Measurements from ENCODE around the gene LAMA3. TPM values are rescaled to one million over a fixed set of nuclear protein-coding genes. Genes with fewer than 3 reads are reported as not detected.

LAMA3 gene
- total RNA-seq, 1 experiment from 2014 or later = 8.1 TPM

DNA sequence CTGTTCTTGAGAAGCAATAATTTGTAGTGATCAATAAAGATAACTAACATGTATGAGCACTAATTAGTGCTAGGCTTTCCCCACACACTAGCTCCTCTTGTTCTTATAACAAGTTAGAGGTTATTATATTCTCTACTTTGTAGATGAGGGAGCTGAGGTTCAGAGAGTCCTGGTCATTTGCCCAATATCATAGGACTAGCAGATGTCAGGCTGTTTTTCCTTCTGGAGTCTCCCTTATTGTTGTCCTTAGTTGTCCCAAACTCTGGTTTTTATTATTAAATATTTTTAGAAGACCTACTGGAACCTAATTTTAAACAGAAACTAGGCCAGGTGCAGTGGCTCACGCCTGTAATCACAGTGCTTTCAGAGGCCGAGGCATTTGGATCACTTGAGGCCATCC is 308.8 kb downstream of the LAMA3 start:
- Histone ChIP-seq H3K27ac (ENCODE audit: low read length) (no peak overlapping the region), H3K9me3 (ENCODE audit: control insufficient read depth, insufficient read depth, low read depth, low read length) (no peaks in the 10 kb centered on the region), H3K27me3 (ENCODE audit: control insufficient read depth, insufficient read depth, low read length) (no peaks in the 10 kb centered on the region), H3K4me3 (ENCODE audit: low read depth in 2 of 2, low read length in 2 of 2) (no peak overlapping the region), H3K36me3 (ENCODE audit: control insufficient read depth, insufficient read depth, low read length) (no peaks in the 10 kb centered on the region), H3K4me1 (ENCODE audit: control insufficient read depth, insufficient read depth, low read length) (0 out of 2 replicates have a peak, but pooled peaks cover 3% of the 10 kb centered on the region)
- in situ Hi-C loops (cut with HindIII; ENCODE audit: low pct_unique_long_range_greater_than_20kb, low sequenced_read_pairs) (no loop called here), intact Hi-C loops (cut with micrococcal nuclease; ENCODE audit: unreplicated experiment) (no loop called here)
- ChIA-PET POLR2A (no interaction called here), CTCF (no interaction called here)
- no TSS peak for BruUV-seq (replicated peaks)
- TF ChIP-seq POLR2AphosphoS5 (IDR thresholded peaks at IDR 0.05; ENCODE audit: low read depth, low read length) (no peak), SIN3A (IDR thresholded peaks at IDR 0.05; ENCODE audit: borderline replicate concordance, insufficient read depth, low read depth, low read length) (no peak)
- TF ChIP-seq, protein P1, sequence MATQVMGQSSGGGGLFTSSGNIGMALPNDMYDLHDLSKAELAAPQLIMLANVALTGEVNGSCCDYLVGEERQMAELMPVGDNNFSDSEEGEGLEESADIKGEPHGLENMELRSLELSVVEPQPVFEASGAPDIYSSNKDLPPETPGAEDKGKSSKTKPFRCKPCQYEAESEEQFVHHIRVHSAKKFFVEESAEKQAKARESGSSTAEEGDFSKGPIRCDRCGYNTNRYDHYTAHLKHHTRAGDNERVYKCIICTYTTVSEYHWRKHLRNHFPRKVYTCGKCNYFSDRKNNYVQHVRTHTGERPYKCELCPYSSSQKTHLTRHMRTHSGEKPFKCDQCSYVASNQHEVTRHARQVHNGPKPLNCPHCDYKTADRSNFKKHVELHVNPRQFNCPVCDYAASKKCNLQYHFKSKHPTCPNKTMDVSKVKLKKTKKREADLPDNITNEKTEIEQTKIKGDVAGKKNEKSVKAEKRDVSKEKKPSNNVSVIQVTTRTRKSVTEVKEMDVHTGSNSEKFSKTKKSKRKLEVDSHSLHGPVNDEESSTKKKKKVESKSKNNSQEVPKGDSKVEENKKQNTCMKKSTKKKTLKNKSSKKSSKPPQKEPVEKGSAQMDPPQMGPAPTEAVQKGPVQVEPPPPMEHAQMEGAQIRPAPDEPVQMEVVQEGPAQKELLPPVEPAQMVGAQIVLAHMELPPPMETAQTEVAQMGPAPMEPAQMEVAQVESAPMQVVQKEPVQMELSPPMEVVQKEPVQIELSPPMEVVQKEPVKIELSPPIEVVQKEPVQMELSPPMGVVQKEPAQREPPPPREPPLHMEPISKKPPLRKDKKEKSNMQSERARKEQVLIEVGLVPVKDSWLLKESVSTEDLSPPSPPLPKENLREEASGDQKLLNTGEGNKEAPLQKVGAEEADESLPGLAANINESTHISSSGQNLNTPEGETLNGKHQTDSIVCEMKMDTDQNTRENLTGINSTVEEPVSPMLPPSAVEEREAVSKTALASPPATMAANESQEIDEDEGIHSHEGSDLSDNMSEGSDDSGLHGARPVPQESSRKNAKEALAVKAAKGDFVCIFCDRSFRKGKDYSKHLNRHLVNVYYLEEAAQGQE (IDR thresholded peaks at IDR 0.05; ENCODE audit: insufficient read depth in 1 of 2, low read depth in 2 of 2, low read length in 1 of 2) = no peak
- TF ChIP-seq, protein P2, sequence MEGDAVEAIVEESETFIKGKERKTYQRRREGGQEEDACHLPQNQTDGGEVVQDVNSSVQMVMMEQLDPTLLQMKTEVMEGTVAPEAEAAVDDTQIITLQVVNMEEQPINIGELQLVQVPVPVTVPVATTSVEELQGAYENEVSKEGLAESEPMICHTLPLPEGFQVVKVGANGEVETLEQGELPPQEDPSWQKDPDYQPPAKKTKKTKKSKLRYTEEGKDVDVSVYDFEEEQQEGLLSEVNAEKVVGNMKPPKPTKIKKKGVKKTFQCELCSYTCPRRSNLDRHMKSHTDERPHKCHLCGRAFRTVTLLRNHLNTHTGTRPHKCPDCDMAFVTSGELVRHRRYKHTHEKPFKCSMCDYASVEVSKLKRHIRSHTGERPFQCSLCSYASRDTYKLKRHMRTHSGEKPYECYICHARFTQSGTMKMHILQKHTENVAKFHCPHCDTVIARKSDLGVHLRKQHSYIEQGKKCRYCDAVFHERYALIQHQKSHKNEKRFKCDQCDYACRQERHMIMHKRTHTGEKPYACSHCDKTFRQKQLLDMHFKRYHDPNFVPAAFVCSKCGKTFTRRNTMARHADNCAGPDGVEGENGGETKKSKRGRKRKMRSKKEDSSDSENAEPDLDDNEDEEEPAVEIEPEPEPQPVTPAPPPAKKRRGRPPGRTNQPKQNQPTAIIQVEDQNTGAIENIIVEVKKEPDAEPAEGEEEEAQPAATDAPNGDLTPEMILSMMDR (IDR thresholded peaks at IDR 0.05) = no peak
- no peak for ATAC-seq
- DNase-seq (ENCODE audit: low read depth, low spot score) = no peak

DNA sequence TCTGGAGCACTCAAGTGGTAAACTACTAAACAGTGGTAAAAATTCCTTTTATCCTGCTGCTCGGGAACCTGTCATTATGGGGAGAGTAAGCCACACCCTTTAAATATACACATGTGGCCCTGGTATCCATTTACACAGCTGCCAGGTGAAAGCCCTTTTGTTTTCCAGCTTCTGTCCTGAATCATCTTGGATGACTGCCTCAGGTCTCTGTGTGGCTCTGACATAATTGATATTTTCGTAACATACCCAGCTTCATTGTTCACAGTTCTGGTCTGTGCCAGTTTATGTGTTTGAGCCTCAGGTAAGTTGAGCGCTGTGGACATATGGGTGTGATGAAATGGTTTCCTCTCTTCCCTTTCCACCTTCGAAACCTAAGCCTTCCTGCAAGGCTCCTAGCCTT is 309.6 kb downstream of the LAMA3 start:
- Histone ChIP-seq H3K4me3 (ENCODE audit: low read depth in 2 of 2, low read length in 2 of 2) (no peak overlapping the region), H3K27me3 (ENCODE audit: control insufficient read depth, insufficient read depth, low read length) (no peaks in the 10 kb centered on the region; the same call in 1 of the 2 replicates), H3K4me1 (ENCODE audit: control insufficient read depth, insufficient read depth, low read length) (no peaks in the 10 kb centered on the region), H3K9me3 (ENCODE audit: control insufficient read depth, insufficient read depth, low read depth, low read length) (no peaks in the 10 kb centered on the region), H3K27ac (ENCODE audit: low read length) (no peak overlapping the region), H3K36me3 (ENCODE audit: control insufficient read depth, insufficient read depth, low read length) (no peaks in the 10 kb centered on the region)
- TF ChIP-seq POLR2AphosphoS5 (IDR thresholded peaks at IDR 0.05; ENCODE audit: low read depth, low read length) = no peak
- TF ChIP-seq TCF7L2 (IDR thresholded peaks at IDR 0.05; ENCODE audit: low read depth, low read length) = no peak
- TF ChIP-seq, protein P1 (IDR thresholded peaks at IDR 0.05; ENCODE audit: insufficient read depth in 1 of 2, low read depth in 2 of 2, low read length in 1 of 2) = no peak
- no peak for TF ChIP-seq SIN3A (IDR thresholded peaks at IDR 0.05; ENCODE audit: borderline replicate concordance, insufficient read depth, low read depth, low read length)
- DNase-seq (ENCODE audit: low read depth, low spot score) (no peak), ATAC-seq (no peak)
- POLR2A ChIA-PET = no interaction called here
- intact Hi-C loops (cut with micrococcal nuclease; ENCODE audit: unreplicated experiment) = no loop called here
- in situ Hi-C loops (cut with HindIII; ENCODE audit: low pct_unique_long_range_greater_than_20kb, low sequenced_read_pairs) = no loop called here
- no TSS peak for BruUV-seq (replicated peaks)
- CTCF ChIA-PET = no interaction called here

All from Panc1 (cell line).